ENCODE data around the gene EN2.
A peak's percentile ranks its signal among the peaks of the same experiment; 100 is the strongest.

Gene EN2

GRCh38 chr7:155458111-155458877 lies at the start of gene EN2:
Gene EN2 (plus strand): TSS chr7:155458129. CDS start chr7:155458378, 249 bp downstream.
- H3K27me3 Mint-ChIP-seq = peaks cover 44% of the 10 kb centered on the region
- H3K9me3 Mint-ChIP-seq = no peaks in the 10 kb centered on the region
- peaks cover 16% of the 10 kb centered on the region for H3K4me1 Mint-ChIP-seq
- H3K27ac Mint-ChIP-seq = no peak within 1 kb of the TSS
- peak within 1 kb of the TSS; percentile 69 for H3K4me3 Mint-ChIP-seq
- no peaks in the 10 kb centered on the region for H3K36me3 Mint-ChIP-seq

- Mint-ChIP-seq H3K4me1 (no peaks in the 10 kb centered on the region), H3K27ac (no peak overlapping the region)
Measured at GRCh38 chr7:155408651-155409586, 49.0 kb upstream of the EN2 start.

GRCh38 chr7:155409980-155410379 lies 47.9 kb upstream of the EN2 start:
- H3K9me3 Mint-ChIP-seq = no peaks in the 10 kb centered on the region
- H3K4me1 Mint-ChIP-seq = no peaks in the 10 kb centered on the region
- H3K27ac Mint-ChIP-seq = no peak overlapping the region
- peaks cover 17% of the 10 kb centered on the region for H3K27me3 Mint-ChIP-seq
- no peaks in the 10 kb centered on the region for H3K36me3 Mint-ChIP-seq
- H3K4me3 Mint-ChIP-seq = no peak overlapping the region

More at GRCh38 chr7:155408651-155409586, 49.0 kb upstream of the EN2 start:
- Mint-ChIP-seq H3K4me3 (no peak overlapping the region), H3K36me3 (no peaks in the 10 kb centered on the region), H3K27me3 (peaks cover 20% of the 10 kb centered on the region), H3K9me3 (no peaks in the 10 kb centered on the region)

GRCh38 chr7:155410431-155410830 lies 47.5 kb upstream of the EN2 start:
- H3K36me3 Mint-ChIP-seq = no peaks in the 10 kb centered on the region
- no peak overlapping the region for H3K27ac Mint-ChIP-seq
- H3K4me1 Mint-ChIP-seq = no peaks in the 10 kb centered on the region
- H3K9me3 Mint-ChIP-seq = no peaks in the 10 kb centered on the region
- H3K27me3 Mint-ChIP-seq = peaks cover 16% of the 10 kb centered on the region
- H3K4me3 Mint-ChIP-seq = no peak overlapping the region

GRCh38 chr7:155411718-155412415 lies 46.1 kb upstream of the EN2 start:
- Mint-ChIP-seq H3K27me3 (peaks cover 12% of the 10 kb centered on the region), H3K9me3 (no peaks in the 10 kb centered on the region), H3K4me1 (no peaks in the 10 kb centered on the region), H3K27ac (peak overlapping the region; percentile 0), H3K36me3 (no peaks in the 10 kb centered on the region), H3K4me3 (no peak overlapping the region)

- Mint-ChIP-seq H3K36me3 (no peaks in the 10 kb centered on the region), H3K4me3 (no peak overlapping the region), H3K27me3 (peaks cover 12% of the 10 kb centered on the region), H3K9me3 (no peaks in the 10 kb centered on the region), H3K27ac (no peak overlapping the region), H3K4me1 (no peaks in the 10 kb centered on the region)
Measured at GRCh38 chr7:155412416-155413253, 45.3 kb upstream of the EN2 start.

- no peak overlapping the region for H3K27ac Mint-ChIP-seq
- H3K4me3 Mint-ChIP-seq = no peak overlapping the region
- H3K9me3 Mint-ChIP-seq = no peaks in the 10 kb centered on the region
- H3K4me1 Mint-ChIP-seq = no peaks in the 10 kb centered on the region
- H3K36me3 Mint-ChIP-seq = no peaks in the 10 kb centered on the region
- peaks cover 6% of the 10 kb centered on the region for H3K27me3 Mint-ChIP-seq
Measured at GRCh38 chr7:155414547-155415492, 43.1 kb upstream of the EN2 start.

- Mint-ChIP-seq H3K4me3 (no peak overlapping the region), H3K27me3 (peaks cover 2% of the 10 kb centered on the region), H3K4me1 (no peaks in the 10 kb centered on the region), H3K27ac (no peak overlapping the region), H3K36me3 (no peaks in the 10 kb centered on the region), H3K9me3 (no peaks in the 10 kb centered on the region)
Measured at GRCh38 chr7:155416646-155417380, 41.1 kb upstream of the EN2 start.

- H3K4me3 Mint-ChIP-seq = no peak overlapping the region
- no peaks in the 10 kb centered on the region for H3K9me3 Mint-ChIP-seq
- no peaks in the 10 kb centered on the region for H3K4me1 Mint-ChIP-seq
- H3K27me3 Mint-ChIP-seq = no peaks in the 10 kb centered on the region
- H3K27ac Mint-ChIP-seq = no peak overlapping the region
- no peaks in the 10 kb centered on the region for H3K36me3 Mint-ChIP-seq
Measured at GRCh38 chr7:155418304-155418703, 39.6 kb upstream of the EN2 start.

GRCh38 chr7:155418941-155419755 lies 38.8 kb upstream of the EN2 start:
- Mint-ChIP-seq H3K36me3 (no peaks in the 10 kb centered on the region), H3K9me3 (no peaks in the 10 kb centered on the region), H3K4me3 (no peak overlapping the region), H3K27me3 (no peaks in the 10 kb centered on the region), H3K4me1 (no peaks in the 10 kb centered on the region), H3K27ac (no peak overlapping the region)

- H3K27ac Mint-ChIP-seq = no peak overlapping the region
- H3K27me3 Mint-ChIP-seq = no peaks in the 10 kb centered on the region
- no peaks in the 10 kb centered on the region for H3K4me1 Mint-ChIP-seq
- H3K36me3 Mint-ChIP-seq = no peaks in the 10 kb centered on the region
- no peak overlapping the region for H3K4me3 Mint-ChIP-seq
- no peaks in the 10 kb centered on the region for H3K9me3 Mint-ChIP-seq
Measured at GRCh38 chr7:155420116-155420515, 37.8 kb upstream of the EN2 start.

- H3K27ac Mint-ChIP-seq = no peak overlapping the region
- no peak overlapping the region for H3K4me3 Mint-ChIP-seq
- H3K27me3 Mint-ChIP-seq = no peaks in the 10 kb centered on the region
- H3K9me3 Mint-ChIP-seq = no peaks in the 10 kb centered on the region
- no peaks in the 10 kb centered on the region for H3K36me3 Mint-ChIP-seq
- H3K4me1 Mint-ChIP-seq = no peaks in the 10 kb centered on the region
Measured at GRCh38 chr7:155422151-155422550, 35.8 kb upstream of the EN2 start.
